PC-3 (cell line): Measurements from ENCODE around the gene MPV17. TPM values are rescaled to one million over a fixed set of nuclear protein-coding genes. Genes with fewer than 3 reads are reported as not detected.

ENCODE experiments used
- ATAC-seq: fragments of 200-7000 bp; cut with Tn5 transposase; 2 replicates; pipeline ENCODE4 v1.9.1; 2020; ENCODE audit warnings: mild to moderate bottlenecking, moderate library complexity
- BruUV-seq: library from RNA; stranded (reverse); fragments of 400-500 nt; replicated peaks from 2 replicates; lab custom pipeline; 2021; lab: Mats Ljungman, UMichigan
- CTCF ChIA-PET: fragments of 300-600 bp; sonication (Branson Sonifier 250); formaldehyde crosslinking; loops from one replicate; lab custom pipeline; 2022; ENCODE audit warnings: antibody characterized with exemption; lab: Charles Lee
- POLR2A ChIA-PET: fragments of 300-600 bp; sonication (Branson Sonifier 250); formaldehyde crosslinking; loops from one replicate; lab custom pipeline; 2022; ENCODE audit warnings: antibody characterized with exemption; ENCODE audit not compliant: unreplicated experiment; lab: Charles Lee
- DNase-seq: peaks from one replicate; pipeline ENCODE4 v3.0.0-alpha.2; 2015
- H2AFZ ChIP-seq: fragments of 300-600 bp; sonication (generic); 2 replicates; pipeline ENCODE4 v1.6.0; 2016; ENCODE audit warnings: antibody characterized with exemption, low read length
- H3F3A ChIP-seq: fragments of 300-600 bp; sonication (generic); one replicate; pipeline ENCODE4 v1.6.0; 2017; ENCODE audit warnings: antibody characterized with exemption, low read length, control low read depth, mild to moderate bottlenecking; ENCODE audit not compliant: unreplicated experiment
- H3K27ac ChIP-seq: fragments of 300-600 bp; sonication (generic); 2 replicates; pipeline ENCODE4 v1.5.1; 2016; ENCODE audit warnings: mild to moderate bottlenecking, low read length
- H3K27me3 ChIP-seq: fragments of 300-600 bp; sonication (generic); 2 replicates; pipeline ENCODE4 v1.6.1; 2016; ENCODE audit warnings: low read length, mixed read lengths
- H3K36me3 ChIP-seq: fragments of 300-600 bp; sonication (generic); 2 replicates; pipeline ENCODE4 v1.6.1; 2016; ENCODE audit warnings: low read depth, mixed run types, low read length, mixed read lengths
- H3K4me1 ChIP-seq: fragments of 300-600 bp; sonication (generic); 2 replicates; pipeline ENCODE4 v1.5.1; 2016; ENCODE audit warnings: low read length; ENCODE audit not compliant: insufficient read depth
- H3K4me2 ChIP-seq: fragments of 300-600 bp; sonication (generic); 2 replicates; pipeline ENCODE4 v1.6.0; 2016; ENCODE audit warnings: low read length
- H3K4me3 ChIP-seq: fragments of 300-600 bp; sonication (generic); 2 replicates; pipeline ENCODE4 v1.5.1; 2016; ENCODE audit warnings: mild to moderate bottlenecking, low read length, mixed read lengths
- H3K79me2 ChIP-seq: fragments of 300-600 bp; sonication (generic); 2 replicates; pipeline ENCODE4 v1.6.1; 2017; ENCODE audit warnings: low read length, mixed read lengths
- H3K9ac ChIP-seq: fragments of 300-600 bp; sonication (generic); 2 replicates; pipeline ENCODE4 v1.6.0; 2016; ENCODE audit warnings: mild to moderate bottlenecking, low read length
- H3K9me2 ChIP-seq: fragments of 300-600 bp; sonication (generic); replicated peaks from 2 replicates; pipeline ENCODE4 v1.6.1; 2016; ENCODE audit warnings: mixed run types, low read length, mixed read lengths
- H3K9me3 ChIP-seq: fragments of 300-600 bp; sonication (generic); 2 replicates; pipeline ENCODE4 v1.6.1; 2016; ENCODE audit warnings: low read length, mixed read lengths
- H4K20me1 ChIP-seq: fragments of 300-600 bp; sonication (generic); 2 replicates; pipeline ENCODE4 v1.6.1; 2016; ENCODE audit warnings: low read length, mixed read lengths
- EZH2 ChIP-seq: fragments of 300-600 bp; sonication (generic); IDR thresholded peaks from one replicate; pipeline ENCODE4 v1.6.1; 2017; ENCODE audit warnings: antibody characterized with exemption, mild to moderate bottlenecking, low read length; ENCODE audit not compliant: unreplicated experiment
- EZH2phosphoT487 ChIP-seq: fragments of 300-600 bp; sonication (generic); IDR thresholded peaks from 2 replicates; pipeline ENCODE4 v1.6.1; 2018; ENCODE audit warnings: mild to moderate bottlenecking, antibody characterized with exemption, low read length, borderline replicate concordance
- intact Hi-C: fragments of 100-400 bp; cut with micrococcal nuclease; formaldehyde crosslinking; loops from 2 replicates; pipeline ENCODE4 v1.9.0; 2023
- total RNA-seq: library from RNA; depleted of rRNA; stranded (reverse); fragments of >200 nt; gene quantifications from 2 replicates; pipeline ENCODE4 v1.2.3, GENCODE V29; 2014; rRNA removed
- TF ChIP-seq, protein P1 (sequence below): fragments of 300-600 bp; sonication (generic); conservative IDR thresholded peaks from 2 replicates; pipeline ENCODE4 v1.5.1; 2017; ENCODE audit warnings: antibody characterized with exemption, low read depth, mild to moderate bottlenecking, low read length

Gene MPV17
- total RNA-seq, 1 experiment from 2014 or later: 59.2 TPM

GRCh38 chr2:27261926-27262298 lies 61.0 kb downstream of the MPV17 start:
- H3K4me1 ChIP-seq: peaks cover 18% of the 10 kb centered on the region; the same call in 1 of the 2 replicates
- intact Hi-C loops: no loop called here
- H3F3A ChIP-seq: no peaks in the 10 kb centered on the region
- no peak overlapping the region for H3K4me2 ChIP-seq
- H2AFZ ChIP-seq: no peak overlapping the region
- H3K79me2 ChIP-seq: no peaks in the 10 kb centered on the region
- BruUV-seq: no TSS peak
- H3K36me3 ChIP-seq: no peaks in the 10 kb centered on the region
- ATAC-seq (no peak), DNase-seq (no peak)
- no peak overlapping the region for H3K9ac ChIP-seq
- ChIA-PET CTCF (no interaction called here), POLR2A (no interaction called here)
- no peak overlapping the region for H3K4me3 ChIP-seq
- H3K9me3 ChIP-seq: no peaks in the 10 kb centered on the region
- no peaks in the 10 kb centered on the region for H4K20me1 ChIP-seq
- TF ChIP-seq, protein P1, sequence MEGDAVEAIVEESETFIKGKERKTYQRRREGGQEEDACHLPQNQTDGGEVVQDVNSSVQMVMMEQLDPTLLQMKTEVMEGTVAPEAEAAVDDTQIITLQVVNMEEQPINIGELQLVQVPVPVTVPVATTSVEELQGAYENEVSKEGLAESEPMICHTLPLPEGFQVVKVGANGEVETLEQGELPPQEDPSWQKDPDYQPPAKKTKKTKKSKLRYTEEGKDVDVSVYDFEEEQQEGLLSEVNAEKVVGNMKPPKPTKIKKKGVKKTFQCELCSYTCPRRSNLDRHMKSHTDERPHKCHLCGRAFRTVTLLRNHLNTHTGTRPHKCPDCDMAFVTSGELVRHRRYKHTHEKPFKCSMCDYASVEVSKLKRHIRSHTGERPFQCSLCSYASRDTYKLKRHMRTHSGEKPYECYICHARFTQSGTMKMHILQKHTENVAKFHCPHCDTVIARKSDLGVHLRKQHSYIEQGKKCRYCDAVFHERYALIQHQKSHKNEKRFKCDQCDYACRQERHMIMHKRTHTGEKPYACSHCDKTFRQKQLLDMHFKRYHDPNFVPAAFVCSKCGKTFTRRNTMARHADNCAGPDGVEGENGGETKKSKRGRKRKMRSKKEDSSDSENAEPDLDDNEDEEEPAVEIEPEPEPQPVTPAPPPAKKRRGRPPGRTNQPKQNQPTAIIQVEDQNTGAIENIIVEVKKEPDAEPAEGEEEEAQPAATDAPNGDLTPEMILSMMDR: no peak
- TF ChIP-seq EZH2 (no peak), EZH2phosphoT487 (no peak)
- no peak overlapping the region for H3K27ac ChIP-seq
- no peaks in the 10 kb centered on the region for H3K9me2 ChIP-seq
- H3K27me3 ChIP-seq: peaks cover 54% of the 10 kb centered on the region

- H4K20me1 ChIP-seq: no peaks in the 10 kb centered on the region
- H3K4me3 ChIP-seq: no peak overlapping the region
- no peak overlapping the region for H2AFZ ChIP-seq
- H3K4me1 ChIP-seq: peaks cover 22% of the 10 kb centered on the region
- no TSS peak for BruUV-seq
- H3K9ac ChIP-seq: no peak overlapping the region
- no peaks in the 10 kb centered on the region for H3K79me2 ChIP-seq
- H3K4me2 ChIP-seq: no peak overlapping the region
- no peak for TF ChIP-seq EZH2
- H3K9me3 ChIP-seq: no peaks in the 10 kb centered on the region
- ChIA-PET CTCF (no interaction called here), POLR2A (no interaction called here)
- DNase-seq (no peak), ATAC-seq (no peak)
- intact Hi-C loops: no loop called here
- no peak overlapping the region for H3K27ac ChIP-seq
- no peaks in the 10 kb centered on the region for H3K36me3 ChIP-seq
- no peaks in the 10 kb centered on the region for H3F3A ChIP-seq
- peaks cover 54% of the 10 kb centered on the region for H3K27me3 ChIP-seq
- H3K9me2 ChIP-seq: no peaks in the 10 kb centered on the region
Observed at GRCh38 chr2:27261241-27261925, 61.5 kb downstream of the MPV17 start.

Other genes with a start within 250 kb of the MPV17 start
- gene EMILIN1, start 244.5 kb downstream of the MPV17 start, total RNA-seq: 0.69 and 0.75 TPM in 2 replicates
- 10.6 and 11.0 TPM in 2 replicates for gene KHK, start 236.3 kb downstream of the MPV17 start, total RNA-seq
- 18.7 and 22.6 TPM in 2 replicates for gene CGREF1, start 204.0 kb downstream of the MPV17 start, total RNA-seq
- 0.36 TPM in 1 of 2 replicates, not detected in the other for gene ABHD1, start 199.3 kb downstream of the MPV17 start, total RNA-seq
- gene PREB, start 188.5 kb downstream of the MPV17 start, total RNA-seq: 85.6 and 103 TPM in 2 replicates
- not detected in 2 replicates for gene PRR30, start 183.7 kb downstream of the MPV17 start, total RNA-seq
- gene TCF23, start 174.1 kb downstream of the MPV17 start, total RNA-seq: not detected in 2 replicates
- 111 and 130 TPM in 2 replicates for gene ATRAID, start 111.1 kb downstream of the MPV17 start, total RNA-seq
- 46.0 and 48.1 TPM in 2 replicates for gene SLC5A6, start 110.8 kb downstream of the MPV17 start, total RNA-seq
- 85.9 and 121 TPM in 2 replicates for gene CAD, start 105.7 kb downstream of the MPV17 start, total RNA-seq
- gene SLC30A3, start 60.0 kb downstream of the MPV17 start, total RNA-seq: 0.36 TPM in 1 of 2 replicates, not detected in the other
- not detected in 2 replicates for gene DNAJC5G, start 47.7 kb downstream of the MPV17 start, total RNA-seq
- 0.51 and 1.6 TPM in 2 replicates for gene TRIM54, start 40.7 kb downstream of the MPV17 start, total RNA-seq
- 0.52 and 3.6 TPM in 2 replicates for gene UCN, start 14.7 kb downstream of the MPV17 start, total RNA-seq
- gene GTF3C2, start 33.7 kb upstream of the MPV17 start, total RNA-seq: 82.2 and 98.1 TPM in 2 replicates
- gene EIF2B4, start 47.2 kb upstream of the MPV17 start, total RNA-seq: 35.8 and 43.9 TPM in 2 replicates
- gene SNX17, start 47.5 kb upstream of the MPV17 start, total RNA-seq: 99.6 and 110 TPM in 2 replicates
- 7.4 and 9.7 TPM in 2 replicates for gene ZNF513, start 57.6 kb upstream of the MPV17 start, total RNA-seq
- gene PPM1G, start 86.5 kb upstream of the MPV17 start, total RNA-seq: 122 and 133 TPM in 2 replicates
- gene NRBP1, start 105.5 kb upstream of the MPV17 start, total RNA-seq: 66.6 and 69.3 TPM in 2 replicates
- gene KRTCAP3, start 119.3 kb upstream of the MPV17 start, total RNA-seq: 0.22 TPM in 1 of 2 replicates, not detected in the other
- gene IFT172, start 166.6 kb upstream of the MPV17 start, total RNA-seq: 12.8 and 22.9 TPM in 2 replicates
- 1.7 and 4.7 TPM in 2 replicates for gene FNDC4, start 172.1 kb upstream of the MPV17 start, total RNA-seq
- gene GCKR, start 173.7 kb upstream of the MPV17 start, total RNA-seq: not detected in 2 replicates